CD14-positive monocyte (primary cell): ENCODE data around the gene PLSCR3. TPM values are rescaled to one million over a fixed set of nuclear protein-coding genes. Genes with fewer than 3 reads are reported as not detected.

Experiments used
- DNase-seq, 3 donors: peaks; one replicate each; pipeline ENCODE4 v3.0.0-alpha.2; 2011 to 2022
- H2AFZ ChIP-seq: 2 replicates; pipeline ENCODE4 v1.6.0; 2012; ENCODE audit warnings: mild to moderate bottlenecking, low read depth, low read length, inconsistent platforms; ENCODE audit not compliant: insufficient read depth, poor library complexity, severe bottlenecking
- H3K27ac ChIP-seq, 2 donors: 1 replicate in 1 of 2; 2 replicates in 1 of 2; pipeline ENCODE4 v1.5.1; 2012 to 2013; ENCODE audit warnings: low read length in 2 of 2, control low read depth in 1 of 2, inconsistent platforms in 1 of 2, low read depth in 1 of 2, mild to moderate bottlenecking in 1 of 2
- H3K27me3 ChIP-seq, 2 donors: one replicate each; pipeline versions ENCODE4 v1.6.0 to v1.6.1; 2011 to 2013; ENCODE audit warnings: low read length in 2 of 2; ENCODE audit not compliant: control insufficient read depth in 2 of 2, insufficient read depth in 2 of 2
- H3K36me3 ChIP-seq, 2 donors: replicated peaks in 1 of 2; 1 replicate in 1 of 2; 2 replicates in 1 of 2; pipeline versions ENCODE4 v1.5.1 to v1.6.1; 2012 to 2013; ENCODE audit warnings: low read length in 2 of 2, control low read depth in 1 of 2, inconsistent platforms in 1 of 2, mild to moderate bottlenecking in 1 of 2; ENCODE audit not compliant: insufficient read depth in 2 of 2, control insufficient read depth in 1 of 2
- H3K4me1 ChIP-seq, 2 donors: 1 replicate in 1 of 2; 2 replicates in 1 of 2; pipeline versions ENCODE4 v1.5.1 to v1.6.1; 2012 to 2013; ENCODE audit warnings: low read length in 2 of 2, control low read depth in 1 of 2, inconsistent platforms in 1 of 2, mild to moderate bottlenecking in 1 of 2, moderate library complexity in 1 of 2; ENCODE audit not compliant: insufficient read depth in 2 of 2, control insufficient read depth in 1 of 2
- H3K4me2 ChIP-seq: replicated peaks from 2 replicates; pipeline ENCODE3; 2012; ENCODE audit warnings: low read length, moderate library complexity, mild to moderate bottlenecking; ENCODE audit not compliant: poor library complexity, severe bottlenecking; ENCODE audit errors: extremely low read depth
- H3K4me3 ChIP-seq, 3 experiments: fragments of 200-600 bp in 1 of 3; sonication (generic) in 1 of 3; replicated peaks in 1 of 3; 1 replicate in 2 of 3; 2 replicates in 1 of 3; pipeline ENCODE4 v1.5.1; 2011 to 2013; ENCODE audit warnings: low read length in 3 of 3, mild to moderate bottlenecking in 3 of 3, control low read depth in 2 of 3, low read depth in 2 of 3, inconsistent platforms in 1 of 3, moderate library complexity in 1 of 3
- H3K79me2 ChIP-seq: 2 replicates; pipeline ENCODE4 v1.6.0; 2012; ENCODE audit warnings: mild to moderate bottlenecking, control low read depth, inconsistent platforms, low read length, moderate library complexity; ENCODE audit not compliant: insufficient read depth
- H3K9ac ChIP-seq: 2 replicates; pipeline ENCODE4 v1.6.0; 2017; ENCODE audit warnings: low read length, mild to moderate bottlenecking; ENCODE audit not compliant: insufficient read depth, poor library complexity, severe bottlenecking
- H3K9me3 ChIP-seq, 2 donors: replicated peaks in 1 of 2; 1 replicate in 1 of 2; 2 replicates in 1 of 2; pipeline versions ENCODE4 v1.5.1 to v1.6.1; 2012 to 2013; ENCODE audit warnings: low read length in 2 of 2, control low read depth in 1 of 2; ENCODE audit not compliant: control insufficient read depth in 1 of 2, insufficient read depth in 1 of 2
- H4K20me1 ChIP-seq: 2 replicates; pipeline ENCODE4 v1.6.0; 2012; ENCODE audit warnings: mild to moderate bottlenecking, low read length, control low read depth, moderate library complexity; ENCODE audit not compliant: insufficient read depth
- H3K27ac Mint-ChIP-seq, 7 donors: one replicate each; pipeline ENCODE4 v1.8.0; 2020; ENCODE audit warnings: mild to moderate bottlenecking in 7 of 7, mixed read lengths in 7 of 7, moderate library complexity in 6 of 7, inconsistent platforms in 2 of 7
- H3K27me3 Mint-ChIP-seq, 3 donors: one replicate each; pipeline ENCODE4 v1.8.0; 2021 to 2022; ENCODE audit warnings: low read depth in 3 of 3, mild to moderate bottlenecking in 3 of 3, mixed read lengths in 3 of 3, moderate library complexity in 3 of 3, inconsistent platforms in 1 of 3
- H3K36me3 Mint-ChIP-seq, 2 donors: one replicate each; pipeline ENCODE4 v1.8.0; 2020; ENCODE audit warnings: mixed read lengths in 2 of 2, inconsistent platforms in 1 of 2, mild to moderate bottlenecking in 1 of 2
- H3K4me1 Mint-ChIP-seq: one replicate; pipeline ENCODE4 v1.8.0; 2020; ENCODE audit warnings: mild to moderate bottlenecking, mixed read lengths
- H3K4me3 Mint-ChIP-seq, 2 donors: one replicate each; pipeline ENCODE4 v1.8.0; 2020; ENCODE audit warnings: mild to moderate bottlenecking in 2 of 2, mixed read lengths in 2 of 2, moderate library complexity in 1 of 2
- H3K9me3 Mint-ChIP-seq, 7 donors: one replicate each; pipeline ENCODE4 v1.8.0; 2020 to 2022; ENCODE audit warnings: mixed read lengths in 7 of 7, mild to moderate bottlenecking in 6 of 7, moderate library complexity in 6 of 7, inconsistent platforms in 2 of 7
- CTCF ChIP-seq: fragments of 200-600 bp; IDR thresholded peaks from one replicate; pipeline ENCODE4 v1.8.0; 2022; ENCODE audit warnings: antibody characterized with exemption, mild to moderate bottlenecking
- WGBS: methylation state at CpG from one replicate; pipeline ENCODE4 v1.1.5; 2013; ENCODE audit warnings: missing lambda C conversion rate; ENCODE audit not compliant: insufficient coverage; 5-methylcytosine and 5-hydroxymethylcytosine counted together
- intact Hi-C, 2 donors: fragments of 100-400 bp; cut with micrococcal nuclease; formaldehyde crosslinking; loops; one replicate each; pipeline versions ENCODE4 v1.15.0 to v1.15.1; 2023
- polyA plus RNA-seq, 3 donors: library from polyadenylated mRNA; depleted of rRNA in 1 of 3; unstranded in 2 of 3; stranded (reverse) in 1 of 3; fragments of 300-500 nt in 2 of 3; fragments of >200 nt in 1 of 3; fragmentation: Illumina TruSeq in 2 of 3; gene quantifications; 1 replicate in 2 of 3; 2 replicates in 1 of 3; pipeline ENCODE4 v1.2.3, GENCODE V29; 2012 to 2021

Gene PLSCR3
- polyA plus RNA-seq, 3 donors, result 37.6 to 70.4 (median 45.7) TPM

GRCh38 chr17:7347630-7348477 lies 46.5 kb downstream of the PLSCR3 start:
- no peaks in the 10 kb centered on the region for H3K27me3 Mint-ChIP-seq
- no peak overlapping the region for H3K9ac ChIP-seq
- no peaks in the 10 kb centered on the region for H3K9me3 Mint-ChIP-seq
- H3K4me2 ChIP-seq, result no peak overlapping the region
- H3K4me1 Mint-ChIP-seq, result peaks cover 24% of the 10 kb centered on the region
- no peak overlapping the region for H3K4me3 ChIP-seq
- WGBS, result 93% methylated on average over 9 of the region's 19 CpGs
- peaks cover 42 to 58% of the 10 kb centered on the region in 2 donors for H3K36me3 Mint-ChIP-seq
- peaks cover 46 to 57% of the 10 kb centered on the region in 2 donors for H3K36me3 ChIP-seq
- no peaks in the 10 kb centered on the region for H3K9me3 ChIP-seq
- no peak overlapping the region for H3K27ac ChIP-seq
- H3K79me2 ChIP-seq, result no peaks in the 10 kb centered on the region
- intact Hi-C loops, result no loop called here
- no peak for TF ChIP-seq CTCF
- DNase-seq, result no peak
- H2AFZ ChIP-seq, result no peak overlapping the region
- peaks cover 21 to 31% of the 10 kb centered on the region in 2 donors for H3K4me1 ChIP-seq
- H3K27ac Mint-ChIP-seq, result peak overlapping the region in 1 of 7 donors; percentile 28
- H3K27me3 ChIP-seq, result no peaks in the 10 kb centered on the region
- H3K4me3 Mint-ChIP-seq, result no peak overlapping the region
- H4K20me1 ChIP-seq, result peaks cover 40% of the 10 kb centered on the region

GRCh38 chr17:7346761-7347614 lies 47.3 kb downstream of the PLSCR3 start:
- Mint-ChIP-seq H3K36me3 (peaks cover 48 to 66% of the 10 kb centered on the region in 2 donors), H3K27me3 (no peaks in the 10 kb centered on the region), H3K27ac (peak overlapping the region in 1 of 7 donors; percentile 28), H3K4me3 (no peak overlapping the region), H3K9me3 (no peaks in the 10 kb centered on the region), H3K4me1 (peaks cover 17% of the 10 kb centered on the region)
- H3K9me3 ChIP-seq, result no peaks in the 10 kb centered on the region
- no peaks in the 10 kb centered on the region for H3K27me3 ChIP-seq
- WGBS, result 98% methylated on average over 14 of the region's 18 CpGs
- intact Hi-C loops, result loop anchor here in 1 of 2 donors (1.0 kb wide), 1 partner anchor 9 kb away; no protein-coding TSS in a partner anchor
- H4K20me1 ChIP-seq, result peaks cover 38% of the 10 kb centered on the region
- H3K4me1 ChIP-seq, result peaks cover 14 to 23% of the 10 kb centered on the region in 2 donors
- no peaks in the 10 kb centered on the region for H3K79me2 ChIP-seq
- no peak overlapping the region for H3K27ac ChIP-seq
- no peak for TF ChIP-seq CTCF
- H3K36me3 ChIP-seq, result peaks cover 51 to 66% of the 10 kb centered on the region in 2 donors
- DNase-seq, result no peak
- no peak overlapping the region for H2AFZ ChIP-seq
- no peak overlapping the region for H3K4me3 ChIP-seq
- H3K9ac ChIP-seq, result no peak overlapping the region
- no peak overlapping the region for H3K4me2 ChIP-seq
